HFF-Myc (cell line): ENCODE results near the gene C14orf180.

ENCODE experiments used
- DNase-seq: peaks from one replicate; pipeline ENCODE4 v3.0.0-alpha.2; 2011; ENCODE audit warnings: low read depth; ENCODE audit errors: extremely low read depth
- H3K4me3 ChIP-seq: replicated peaks from 2 replicates; pipeline ENCODE4 v1.5.1; 2011; ENCODE audit warnings: low read depth, mild to moderate bottlenecking, control low read depth, low read length
- CTCF ChIP-seq: IDR thresholded peaks from 2 replicates; pipeline ENCODE4 v1.5.1; 2012; ENCODE audit warnings: mild to moderate bottlenecking, low read depth, low read length, control low read depth; ENCODE audit errors: missing control alignments

Gene C14orf180

GRCh38 chr14:104559804-104560585, 19.6 kb upstream of the C14orf180 start:
- no peak for TF ChIP-seq CTCF
- no peak overlapping the region for H3K4me3 ChIP-seq
- no peak for DNase-seq

- DNase-seq = no peak
- TF ChIP-seq CTCF = no peak
Observed at GRCh38 chr14:104560586-104560945, 19.0 kb upstream of the C14orf180 start.

GRCh38 chr14:104561124-104561557, 18.4 kb upstream of the C14orf180 start:
- no peak for DNase-seq
- H3K4me3 ChIP-seq = no peak overlapping the region
- TF ChIP-seq CTCF = no peak

More at GRCh38 chr14:104560586-104560945, 19.0 kb upstream of the C14orf180 start:
- no peak overlapping the region for H3K4me3 ChIP-seq

- no peak overlapping the region for H3K4me3 ChIP-seq
- TF ChIP-seq CTCF = no peak
- no peak for DNase-seq
Observed at GRCh38 chr14:104561632-104562495, 17.7 kb upstream of the C14orf180 start.

GRCh38 chr14:104562606-104563005, 17.0 kb upstream of the C14orf180 start:
- H3K4me3 ChIP-seq = no peak overlapping the region
- no peak for DNase-seq
- TF ChIP-seq CTCF = no peak

- no peak for TF ChIP-seq CTCF
- no peak for DNase-seq
Observed at GRCh38 chr14:104563191-104563741, 16.3 kb upstream of the C14orf180 start.

More at GRCh38 chr14:104563191-104563741, 16.3 kb upstream of the C14orf180 start:
- no peak overlapping the region for H3K4me3 ChIP-seq
